Natural killer cell (primary cell): ENCODE measurements around the gene UBXN11. TPM values are rescaled to one million over a fixed set of nuclear protein-coding genes. Genes with fewer than 3 reads are reported as not detected.

Experiments
- ATAC-seq, 3 donors: fragments of 150-1000 bp in 2 of 3; fragments of 200-7000 bp in 1 of 3; cut with Tn5 transposase; 1 replicate in 1 of 3; 2 replicates in 2 of 3; pipeline ENCODE4 v1.10.0; 2021; ENCODE audit warnings: mild to moderate bottlenecking in 2 of 3, moderate library complexity in 2 of 3
- DNase-seq, 2 donors: peaks; one replicate each; pipeline versions ENCODE4 v3.0.0 to v3.0.0-alpha.2; 2013 to 2021; ENCODE audit warnings: mixed read lengths in 1 of 2
- H3K27ac ChIP-seq: one replicate; pipeline ENCODE4 v1.5.1; 2013; ENCODE audit warnings: mild to moderate bottlenecking, low read length
- H3K27me3 ChIP-seq: one replicate; pipeline ENCODE4 v1.6.1; 2013; ENCODE audit warnings: low read length; ENCODE audit not compliant: control insufficient read depth, insufficient read depth
- H3K36me3 ChIP-seq: one replicate; pipeline ENCODE4 v1.6.1; 2013; ENCODE audit warnings: low read length; ENCODE audit not compliant: control insufficient read depth, insufficient read depth
- H3K4me1 ChIP-seq: one replicate; pipeline ENCODE4 v1.6.1; 2013; ENCODE audit warnings: low read length; ENCODE audit not compliant: control insufficient read depth, insufficient read depth
- H3K4me3 ChIP-seq: one replicate; pipeline ENCODE4 v1.5.1; 2013; ENCODE audit warnings: low read length
- H3K9me3 ChIP-seq: one replicate; pipeline ENCODE4 v1.6.1; 2013; ENCODE audit warnings: low read length; ENCODE audit not compliant: control insufficient read depth, insufficient read depth
- H3K27ac Mint-ChIP-seq, 2 donors: one replicate each; pipeline ENCODE4 v1.8.0; 2022; ENCODE audit warnings: mild to moderate bottlenecking in 2 of 2, mixed read lengths in 2 of 2, moderate library complexity in 1 of 2
- H3K27me3 Mint-ChIP-seq, 2 donors: one replicate each; pipeline ENCODE4 v1.8.0; 2022; ENCODE audit warnings: low read depth in 2 of 2, mixed read lengths in 2 of 2
- H3K36me3 Mint-ChIP-seq: one replicate; pipeline ENCODE4 v1.8.0; 2022; ENCODE audit warnings: mixed read lengths
- H3K4me1 Mint-ChIP-seq, 2 donors: one replicate each; pipeline ENCODE4 v1.8.0; 2022; ENCODE audit warnings: mixed read lengths in 2 of 2
- H3K4me3 Mint-ChIP-seq: one replicate; pipeline ENCODE4 v1.8.0; 2022; ENCODE audit warnings: mild to moderate bottlenecking, moderate library complexity, mixed read lengths
- H3K9me3 Mint-ChIP-seq, 2 donors: one replicate each; pipeline ENCODE4 v1.8.0; 2022; ENCODE audit warnings: mixed read lengths in 2 of 2
- CTCF ChIP-seq: fragments of 200-600 bp; IDR thresholded peaks from one replicate; pipeline ENCODE4 v1.8.0; 2022; ENCODE audit warnings: antibody characterized with exemption
- WGBS: methylation state at CpG from one replicate; pipeline ENCODE4 v1.1.7; 2013; ENCODE audit warnings: missing lambda C conversion rate; ENCODE audit not compliant: insufficient coverage; 5-methylcytosine and 5-hydroxymethylcytosine counted together
- intact Hi-C: fragments of 100-400 bp; cut with micrococcal nuclease; formaldehyde crosslinking; loops from one replicate; pipeline ENCODE4 v1.14.2; 2022
- total RNA-seq, 4 donors: library from RNA; stranded (reverse); fragments of 120-200 nt in 1 of 4; gene quantifications; one replicate each; pipeline versions ENCODE4 v1.2.3 to v1.2.4, GENCODE V29; 2013 to 2022

Gene UBXN11
- total RNA-seq, 3 donors from 2014 or later (not counting 1 experiment from before 2014, with no cell fraction given) = 22.7 to 32.0 (median 31.7) TPM

- Mint-ChIP-seq H3K4me1 (no peaks in the 10 kb centered on the region), H3K36me3 (no peaks in the 10 kb centered on the region), H3K27me3 (no peaks in the 10 kb centered on the region), H3K27ac (no peak overlapping the region), H3K4me3 (no peak overlapping the region), H3K9me3 (no peaks in the 10 kb centered on the region)
- intact Hi-C loops = no loop called here
- no peak for TF ChIP-seq CTCF
- H3K9me3 ChIP-seq = no peaks in the 10 kb centered on the region
- H3K4me1 ChIP-seq = no peaks in the 10 kb centered on the region
- H3K27ac ChIP-seq = no peak overlapping the region
- no peak overlapping the region for H3K4me3 ChIP-seq
- no peaks in the 10 kb centered on the region for H3K27me3 ChIP-seq
- no peak for DNase-seq
- WGBS = 91% methylated on average over 8 of the region's 8 CpGs
- ATAC-seq = no peak
- peaks cover 3% of the 10 kb centered on the region for H3K36me3 ChIP-seq
Measured at GRCh38 chr1:26328597-26328996, 22.2 kb upstream of the UBXN11 start.

- Histone ChIP-seq H3K27me3 (no peaks in the 10 kb centered on the region), H3K4me3 (no peak overlapping the region), H3K36me3 (peaks cover 6% of the 10 kb centered on the region), H3K9me3 (no peaks in the 10 kb centered on the region), H3K4me1 (no peaks in the 10 kb centered on the region), H3K27ac (no peak overlapping the region)
- Mint-ChIP-seq H3K9me3 (no peaks in the 10 kb centered on the region), H3K27ac (no peak overlapping the region), H3K27me3 (no peaks in the 10 kb centered on the region), H3K4me3 (no peak overlapping the region), H3K36me3 (no peaks in the 10 kb centered on the region), H3K4me1 (peaks cover 0 to 6% of the 10 kb centered on the region in 2 donors)
- TF ChIP-seq CTCF = no peak
- 89% methylated on average over 8 of the region's 8 CpGs for WGBS
- intact Hi-C loops = no loop called here
- ATAC-seq (no peak), DNase-seq (no peak)
Measured at GRCh38 chr1:26327956-26328362, 21.5 kb upstream of the UBXN11 start.

- intact Hi-C loops = loop anchor here (5.0 kb wide), 1 partner anchor 68 kb away; no protein-coding TSS in a partner anchor
- DNase-seq = no peak
- no peaks in the 10 kb centered on the region for H3K27me3 ChIP-seq
- WGBS = 81% methylated on average over 3 of the region's 3 CpGs
- peaks cover 20 to 27% of the 10 kb centered on the region in 2 donors for H3K4me1 Mint-ChIP-seq
- H3K9me3 ChIP-seq = no peaks in the 10 kb centered on the region
- peaks cover 33% of the 10 kb centered on the region for H3K36me3 ChIP-seq
- peaks cover 7% of the 10 kb centered on the region for H3K36me3 Mint-ChIP-seq
- peaks cover 27% of the 10 kb centered on the region for H3K4me1 ChIP-seq
- no peak for TF ChIP-seq CTCF
- H3K9me3 Mint-ChIP-seq = no peaks in the 10 kb centered on the region
- no peak overlapping the region for H3K4me3 ChIP-seq
- H3K27me3 Mint-ChIP-seq = no peaks in the 10 kb centered on the region
- no peak overlapping the region for H3K27ac Mint-ChIP-seq
- H3K4me3 Mint-ChIP-seq = no peak overlapping the region
- ATAC-seq = no peak
- H3K27ac ChIP-seq = no peak overlapping the region
Measured at GRCh38 chr1:26324550-26324949, 18.1 kb upstream of the UBXN11 start.

DNA sequence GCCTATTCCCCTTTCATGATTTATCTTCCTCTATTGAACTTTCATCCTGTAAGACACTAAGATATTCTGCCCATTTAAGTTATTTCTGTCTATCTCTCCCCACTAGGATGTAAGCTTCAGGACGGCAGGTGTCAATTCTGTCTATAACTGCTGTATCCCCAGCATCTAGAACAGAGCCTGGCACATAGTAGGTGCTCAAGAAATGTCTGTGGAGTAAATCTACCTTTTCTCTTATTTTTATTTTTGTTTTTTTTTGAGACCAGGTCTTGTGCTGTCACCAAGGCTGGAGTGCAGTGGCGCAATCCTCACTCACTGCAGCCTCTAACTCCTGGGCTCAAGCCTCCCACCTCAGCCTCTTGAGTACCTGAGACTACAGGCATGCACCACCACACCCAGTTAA lies 16.9 kb upstream of the UBXN11 start:
- no peaks in the 10 kb centered on the region for H3K27me3 Mint-ChIP-seq
- no peak for ATAC-seq
- no peaks in the 10 kb centered on the region for H3K27me3 ChIP-seq
- intact Hi-C loops = loop anchor here (5.0 kb wide), 1 partner anchor 69 kb away; no protein-coding TSS in a partner anchor
- H3K27ac Mint-ChIP-seq = peak overlapping the region in 1 of 2 donors; percentile 31
- peaks cover 7% of the 10 kb centered on the region for H3K36me3 Mint-ChIP-seq
- H3K4me1 ChIP-seq = peaks cover 36% of the 10 kb centered on the region
- H3K4me3 ChIP-seq = no peak overlapping the region
- 70% methylated on average over 2 of the region's 2 CpGs for WGBS
- H3K36me3 ChIP-seq = peaks cover 33% of the 10 kb centered on the region
- H3K4me1 Mint-ChIP-seq = peaks cover 32 to 39% of the 10 kb centered on the region in 2 donors
- H3K27ac ChIP-seq = no peak overlapping the region
- TF ChIP-seq CTCF = no peak
- H3K4me3 Mint-ChIP-seq = peak overlapping the region; percentile 37
- no peak for DNase-seq
- H3K9me3 ChIP-seq = no peaks in the 10 kb centered on the region
- H3K9me3 Mint-ChIP-seq = no peaks in the 10 kb centered on the region
